Measurements from ENCODE around the gene NTRK1. TPM values are rescaled to one million over a fixed set of nuclear protein-coding genes. Genes with fewer than 3 reads are reported as not detected.
A peak's percentile ranks its signal among the peaks of the same experiment; 100 is the strongest.

Gene NTRK1
- total RNA-seq, 1 experiment from 2014 or later: 0.89 TPM

DNA sequence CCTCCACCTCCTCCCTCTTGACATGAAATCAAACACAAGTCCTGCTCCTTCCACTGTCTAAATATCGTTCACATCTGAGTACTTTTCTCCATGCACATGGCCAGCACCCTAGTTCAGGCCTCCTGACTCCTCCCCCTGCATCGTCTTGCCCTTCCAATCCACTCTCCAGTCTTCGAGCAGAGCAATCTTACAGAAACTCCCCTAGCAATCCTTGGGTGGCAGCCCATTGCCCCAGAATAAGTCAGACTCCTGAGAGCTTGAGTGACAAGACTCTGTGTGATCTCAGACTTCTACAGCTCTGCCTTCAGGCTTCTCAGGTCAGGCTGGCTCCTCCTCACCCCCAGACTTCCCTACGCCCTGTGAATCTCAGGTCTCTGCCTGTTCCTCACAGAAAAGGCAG, 49.5 kb upstream of the NTRK1 start:
- Histone ChIP-seq H3K9ac (ENCODE audit: low read length) (no peak overlapping the region), H3K27me3 (ENCODE audit: insufficient read depth, low read length) (no peaks in the 10 kb centered on the region), H3K27ac (ENCODE audit: low read depth, low read length) (no peak overlapping the region), H3K4me3 (replicated peaks in 1 of 2; ENCODE audit: low read depth in 1 of 2, low read length in 2 of 2) (no peak overlapping the region), H3K4me2 (ENCODE audit: low read length) (no peak overlapping the region), H3K79me2 (ENCODE audit: insufficient read depth, low read length) (no peaks in the 10 kb centered on the region), H3K9me3 (ENCODE audit: control insufficient read depth in 1 of 2, insufficient read depth in 1 of 2, low read depth in 1 of 2, low read length in 2 of 2) (no peaks in the 10 kb centered on the region), H3K9me2 (ENCODE audit: insufficient read depth) (no peaks in the 10 kb centered on the region), H3K36me3 (ENCODE audit: control insufficient read depth in 1 of 2, insufficient read depth in 2 of 2, low read length in 2 of 2) (no peaks in the 10 kb centered on the region), H2AFZ (ENCODE audit: low read depth, low read length, poor library complexity, severe bottlenecking) (no peak overlapping the region), H3K4me1 (ENCODE audit: control insufficient read depth in 1 of 2, insufficient read depth in 2 of 2, low read length in 2 of 2) (peaks cover 15 to 35% of the 10 kb centered on the region in 2 experiments; a peak in 3 of 4 replicates), H4K20me1 (ENCODE audit: insufficient read depth) (no peaks in the 10 kb centered on the region)
- no peak for TF ChIP-seq POLR2AphosphoS5 (IDR thresholded peaks at IDR 0.05; ENCODE audit: low read depth, low read length)
- no peak for TF ChIP-seq SIN3A (IDR thresholded peaks at IDR 0.05; ENCODE audit: low read depth)
- TF ChIP-seq YY1 (IDR thresholded peaks at IDR 0.05; ENCODE audit: extremely low read depth, insufficient replicate concordance, low read depth, low read length): no peak
- CTCF ChIA-PET: no interaction called here
- POLR2A ChIA-PET: no interaction called here
- ATAC-seq (no peak), DNase-seq (ENCODE audit: low read depth, low spot score) (no peak)
- intact Hi-C loops (cut with micrococcal nuclease): no loop called here
- RAD21 ChIA-PET (ENCODE audit: low non-redundant PET in 1 of 2, low total read pairs in 2 of 2, uncharacterized antibody in 2 of 2, unreplicated experiment in 2 of 2): no interaction called here
- BruUV-seq (replicated peaks): no TSS peak

DNA sequence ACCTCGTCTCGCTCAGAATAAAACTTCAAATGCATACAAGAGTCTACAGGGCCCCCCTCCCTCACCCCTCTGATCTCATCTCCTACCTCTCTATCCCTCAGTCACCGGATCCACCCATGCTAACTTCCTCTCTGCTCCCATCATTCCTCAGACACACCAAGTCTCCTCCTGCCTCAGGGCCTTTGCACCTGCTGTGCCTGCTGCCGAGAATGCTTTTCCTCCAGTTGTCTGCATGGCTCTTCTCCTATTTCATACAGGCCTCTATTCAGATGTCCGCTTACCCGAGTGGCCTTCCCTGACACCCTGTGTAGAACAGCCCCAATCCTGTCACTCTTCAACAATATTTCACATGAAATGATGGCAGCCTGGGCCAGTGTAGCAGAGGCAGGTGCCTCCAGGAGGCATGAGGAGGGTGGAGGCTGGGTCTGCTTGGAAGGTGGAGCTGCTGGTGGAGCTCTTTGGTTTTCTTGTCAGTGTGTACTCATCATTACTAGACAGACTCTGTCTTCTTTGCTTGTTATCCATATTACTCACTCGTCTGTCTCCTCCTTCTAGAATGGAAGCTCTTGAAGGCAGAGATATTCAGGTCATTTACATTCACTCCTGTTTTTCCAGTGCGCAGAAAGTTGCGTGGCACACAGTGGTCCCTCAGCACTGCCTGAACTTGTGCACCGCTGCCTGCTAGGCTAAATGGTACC, 48.2 kb upstream of the NTRK1 start:
- peaks cover 15 to 40% of the 10 kb centered on the region in 2 experiments; a peak in 3 of 4 replicates for H3K4me1 ChIP-seq (ENCODE audit: control insufficient read depth in 1 of 2, insufficient read depth in 2 of 2, low read length in 2 of 2)
- intact Hi-C loops (cut with micrococcal nuclease): no loop called here
- CTCF ChIA-PET: interaction anchor here (1.3 kb wide), 1 partner anchor 115 kb away, joined by 4 read pairs; no protein-coding TSS in a partner anchor
- no peak overlapping the region for H2AFZ ChIP-seq (ENCODE audit: low read depth, low read length, poor library complexity, severe bottlenecking)
- no peak overlapping the region for H3K4me3 ChIP-seq (replicated peaks in 1 of 2; ENCODE audit: low read depth in 1 of 2, low read length in 2 of 2)
- no peaks in the 10 kb centered on the region for H3K79me2 ChIP-seq (ENCODE audit: insufficient read depth, low read length)
- RAD21 ChIA-PET (ENCODE audit: low non-redundant PET in 1 of 2, low total read pairs in 2 of 2, uncharacterized antibody in 2 of 2, unreplicated experiment in 2 of 2): interaction anchor here in 1 of 2 experiments (1.7 kb wide), 1 partner anchor 26 kb away, joined by 3 read pairs; no protein-coding TSS in a partner anchor
- no peaks in the 10 kb centered on the region for H3K27me3 ChIP-seq (ENCODE audit: insufficient read depth, low read length)
- POLR2A ChIA-PET: no interaction called here
- no peak for ATAC-seq
- no peaks in the 10 kb centered on the region for H3K9me3 ChIP-seq (ENCODE audit: control insufficient read depth in 1 of 2, insufficient read depth in 1 of 2, low read depth in 1 of 2, low read length in 2 of 2)
- no TSS peak for BruUV-seq (replicated peaks)
- H3K36me3 ChIP-seq (ENCODE audit: control insufficient read depth in 1 of 2, insufficient read depth in 2 of 2, low read length in 2 of 2): no peaks in the 10 kb centered on the region
- no peaks in the 10 kb centered on the region for H3K9me2 ChIP-seq (ENCODE audit: insufficient read depth)
- H3K27ac ChIP-seq (ENCODE audit: low read depth, low read length): no peak overlapping the region
- peak overlapping the region; percentile 99 for H3K4me2 ChIP-seq (ENCODE audit: low read length)
- peak overlapping the region; percentile 73; the same call in 1 of the 2 replicates for H3K9ac ChIP-seq (ENCODE audit: low read length)
- TF ChIP-seq TCF7L2 (IDR thresholded peaks at IDR 0.05; ENCODE audit: borderline replicate concordance, extremely low read depth, insufficient read depth, insufficient read length) (no peak), EZH2phosphoT487 (IDR thresholded peaks at IDR 0.05; ENCODE audit: borderline replicate concordance) (no peak), JUND (IDR thresholded peaks at IDR 0.05) (no peak), POLR2A (IDR thresholded peaks at IDR 0.05; ENCODE audit: borderline replicate concordance, extremely low read depth, insufficient read depth, insufficient read length) (no peak)
- H4K20me1 ChIP-seq (ENCODE audit: insufficient read depth): no peaks in the 10 kb centered on the region
- no peak for DNase-seq (ENCODE audit: low read depth, low spot score)

All from HCT116 (cell line).